SK-N-SH (cell line): Measurements from ENCODE around the gene AGAP1. TPM values are rescaled to one million over a fixed set of nuclear protein-coding genes. Genes with fewer than 3 reads are reported as not detected.

Experiments used
- CTCF ChIA-PET: fragments of 300-600, 350-600 bp; formaldehyde crosslinking; extraction: SDS; loops from one replicate; lab custom pipeline; 2021; lab: Yijun Ruan, JAX
- POLR2A ChIA-PET: fragments of 350-600 bp; sonication (Branson Sonifier 250); formaldehyde crosslinking; extraction: SDS; loops from one replicate; lab custom pipeline; 2020; ENCODE audit warnings: antibody characterized with exemption, inconsistent platforms; lab: Yijun Ruan, JAX
- DNase-seq: peaks from one replicate; pipeline ENCODE4 v3.0.0; 2012
- H2AFZ ChIP-seq: fragments of 200-600 bp; sonication (generic); 2 replicates; pipeline ENCODE4 v1.8.1; 2016; ENCODE audit warnings: antibody characterized with exemption, mild to moderate bottlenecking, low read depth
- H3F3A ChIP-seq: fragments of 200-600 bp; sonication (generic); replicated peaks from 2 replicates; pipeline ENCODE3; 2016; ENCODE audit warnings: antibody characterized with exemption, mild to moderate bottlenecking; ENCODE audit not compliant: insufficient read depth
- H3K27ac ChIP-seq, 2 experiments: fragments of 200-500 bp in 1 of 2; fragments of 200-600 bp in 1 of 2; sonication (Bioruptor generic) in 1 of 2; sonication (generic), shearing (Covaris generic) in 1 of 2; 2 replicates each; pipeline versions ENCODE4 v1.5.1 to v1.6.1; 2014 to 2016; ENCODE audit warnings: low read depth in 2 of 2, inconsistent platforms in 1 of 2, low read length in 1 of 2, mild to moderate bottlenecking in 1 of 2, mixed read lengths in 1 of 2
- H3K27me3 ChIP-seq: fragments of 200-600 bp; sonication (generic), shearing (Covaris generic); 2 replicates; pipeline ENCODE4 v1.6.1; 2016; ENCODE audit warnings: mixed run types; ENCODE audit not compliant: insufficient read depth
- H3K36me3 ChIP-seq, 2 experiments: fragments of 200-500 bp in 1 of 2; fragments of 200-600 bp in 1 of 2; sonication (Bioruptor generic) in 1 of 2; sonication (generic) in 1 of 2; replicated peaks in 1 of 2; 2 replicates each; pipeline versions ENCODE3 to v1.5.1; 2014 to 2016; ENCODE audit warnings: low read length in 1 of 2, mild to moderate bottlenecking in 1 of 2; ENCODE audit not compliant: insufficient read depth in 2 of 2, control insufficient read depth in 1 of 2
- H3K4me1 ChIP-seq, 2 experiments: fragments of 200-500 bp in 1 of 2; fragments of 200-600 bp in 1 of 2; sonication (Bioruptor generic) in 1 of 2; sonication (generic), shearing (Covaris generic) in 1 of 2; 2 replicates each; pipeline versions ENCODE4 v1.5.1 to v1.6.1; 2014 to 2016; ENCODE audit warnings: low read depth in 1 of 2, low read length in 1 of 2, mixed run types in 1 of 2; ENCODE audit not compliant: insufficient read depth in 2 of 2, control insufficient read depth in 1 of 2
- H3K4me2 ChIP-seq: fragments of 200-600 bp; sonication (generic), shearing (Covaris generic); 2 replicates; pipeline ENCODE4 v1.6.1; 2017; ENCODE audit warnings: mixed run types
- H3K4me3 ChIP-seq, 2 experiments: fragments of 200-500 bp in 1 of 2; fragments of 200-600 bp in 1 of 2; sonication (Bioruptor generic) in 1 of 2; sonication (generic), shearing (Covaris generic) in 1 of 2; 2 replicates each; pipeline versions ENCODE4 v1.5.1 to v1.8.1; 2014 to 2016; ENCODE audit warnings: low read depth in 2 of 2, inconsistent platforms in 1 of 2, low read length in 1 of 2, mild to moderate bottlenecking in 1 of 2, mixed read lengths in 1 of 2, moderate library complexity in 1 of 2
- H3K79me2 ChIP-seq: fragments of 200-600 bp; sonication (generic); 2 replicates; pipeline ENCODE4 v1.8.1; 2017; ENCODE audit warnings: mild to moderate bottlenecking; ENCODE audit not compliant: insufficient read depth
- H3K9ac ChIP-seq: fragments of 200-600 bp; sonication (generic); 2 replicates; pipeline ENCODE4 v1.6.1; 2017; ENCODE audit warnings: mixed run types
- H3K9me2 ChIP-seq: fragments of 200-600 bp; sonication (generic); 2 replicates; pipeline ENCODE4 v1.6.1; 2017; ENCODE audit warnings: mixed run types
- H3K9me3 ChIP-seq: fragments of 200-600 bp; sonication (generic); 2 replicates; pipeline ENCODE4 v1.6.1; 2017; ENCODE audit warnings: mixed run types, mild to moderate bottlenecking, moderate library complexity
- H4K20me1 ChIP-seq: fragments of 200-600 bp; sonication (generic); 2 replicates; pipeline ENCODE4 v1.6.1; 2017; ENCODE audit warnings: mild to moderate bottlenecking, mixed run types; ENCODE audit not compliant: insufficient read depth
- CHD2 ChIP-seq: fragments of 150-350 bp; IDR thresholded peaks from 2 replicates; pipeline ENCODE4 v1.6.1; 2018; ENCODE audit warnings: low read length; ENCODE audit not compliant: partially characterized antibody
- FOSL2 ChIP-seq: IDR thresholded peaks from 2 replicates; pipeline ENCODE4 v1.4.0; 2012; ENCODE audit warnings: low read depth, mild to moderate bottlenecking, moderate library complexity, borderline replicate concordance
- FOXM1 ChIP-seq: IDR thresholded peaks from 2 replicates; pipeline ENCODE4 v1.4.0; 2012; ENCODE audit warnings: low read depth, mild to moderate bottlenecking
- JUND ChIP-seq: IDR thresholded peaks from 2 replicates; pipeline ENCODE4 v1.4.0; 2012
- NFIC ChIP-seq: IDR thresholded peaks from 2 replicates; pipeline ENCODE4 v1.4.0; 2012; ENCODE audit warnings: borderline replicate concordance
- RCOR1 ChIP-seq: fragments of 150-350 bp; IDR thresholded peaks from 2 replicates; pipeline ENCODE4 v1.6.1; 2017; ENCODE audit warnings: antibody characterized with exemption, low read length
- RXRA ChIP-seq: IDR thresholded peaks from 2 replicates; pipeline ENCODE4 v1.4.0; 2012; ENCODE audit warnings: low read depth, mild to moderate bottlenecking, borderline replicate concordance
- TCF12 ChIP-seq: IDR thresholded peaks from 2 replicates; pipeline ENCODE4 v1.4.0; 2012
- WGBS: methylation state at CpG from one replicate; pipeline ENCODE4 v1.1.6; 2017; ENCODE audit warnings: low lambda C conversion rate; 5-methylcytosine and 5-hydroxymethylcytosine counted together
- polyA plus RNA-seq, 3 experiments: library from polyadenylated mRNA; depleted of rRNA; stranded (reverse); fragments of >200 nt; gene quantifications; 2 replicates each; pipeline ENCODE4 v1.2.3, GENCODE V29; 2012
- TF ChIP-seq, protein P1 (sequence below): IDR thresholded peaks from 2 replicates; pipeline ENCODE4 v1.4.0; 2012; ENCODE audit warnings: low read depth, borderline replicate concordance
- TF ChIP-seq, protein P2 (sequence below): IDR thresholded peaks from 2 replicates; pipeline ENCODE4; 2012
- TF ChIP-seq, protein P3 (sequence below): fragments of 150-350 bp; IDR thresholded peaks from 2 replicates; pipeline ENCODE4 v1.6.1; 2017; ENCODE audit warnings: antibody characterized with exemption, low read length, low read depth, borderline replicate concordance
- TF ChIP-seq, protein P4 (sequence below): fragments of 150-350 bp; IDR thresholded peaks from 2 replicates; pipeline ENCODE4 v1.6.1; 2016; ENCODE audit warnings: mild to moderate bottlenecking, low read depth, low read length
- TF ChIP-seq, protein P5 (sequence below): IDR thresholded peaks from 2 replicates; pipeline ENCODE4 v1.4.0; 2012; ENCODE audit warnings: low read depth, borderline replicate concordance

Gene AGAP1
- polyA plus RNA-seq, 1 of the 3 experiments (the other 2 are of a cell fraction), result 8.8 TPM

DNA sequence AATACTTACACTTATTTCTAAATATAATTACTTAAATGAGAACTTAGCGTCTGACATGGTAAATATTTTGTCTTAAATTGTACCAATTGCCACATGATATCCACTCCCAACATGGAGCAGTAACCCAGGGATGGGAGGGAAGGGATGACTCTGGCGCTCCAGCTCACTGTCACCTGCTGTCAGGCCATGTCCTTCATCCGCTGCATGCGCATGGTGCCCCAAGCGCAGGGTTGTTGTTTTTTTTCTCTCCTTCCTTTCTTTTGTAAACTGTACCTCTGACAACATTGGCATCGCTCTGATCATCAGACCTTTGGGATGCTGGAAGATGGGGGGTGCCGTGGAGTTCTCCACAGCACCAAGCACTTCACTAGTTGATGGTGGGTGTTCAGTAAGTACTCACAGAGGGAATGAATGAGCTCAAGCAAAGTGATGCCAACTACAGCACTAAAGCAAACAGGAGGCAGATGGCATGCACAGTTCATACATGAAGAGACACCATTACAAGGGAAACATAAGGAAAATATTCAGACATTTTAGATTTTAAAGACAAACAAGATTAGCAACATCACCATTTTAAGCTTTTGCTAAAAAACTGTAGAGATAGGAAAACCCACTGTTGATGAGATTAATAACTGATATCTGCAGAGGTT is 426.5 kb downstream of the AGAP1 start:
- H2AFZ ChIP-seq, result no peak overlapping the region

More for the DNA sequence above, 426.5 kb downstream of the AGAP1 start:
- Histone ChIP-seq H4K20me1 (no peaks in the 10 kb centered on the region), H3K9me2 (no peaks in the 10 kb centered on the region), H3K9ac (no peak overlapping the region), H3K27ac (no peak overlapping the region), H3K4me1 (no peaks in the 10 kb centered on the region), H3K4me2 (no peak overlapping the region), H3K9me3 (no peaks in the 10 kb centered on the region), H3K36me3 (no peaks in the 10 kb centered on the region), H3K27me3 (no peaks in the 10 kb centered on the region), H3F3A (no peaks in the 10 kb centered on the region), H3K79me2 (no peaks in the 10 kb centered on the region), H3K4me3 (no peak overlapping the region)
- TF ChIP-seq, protein P1, sequence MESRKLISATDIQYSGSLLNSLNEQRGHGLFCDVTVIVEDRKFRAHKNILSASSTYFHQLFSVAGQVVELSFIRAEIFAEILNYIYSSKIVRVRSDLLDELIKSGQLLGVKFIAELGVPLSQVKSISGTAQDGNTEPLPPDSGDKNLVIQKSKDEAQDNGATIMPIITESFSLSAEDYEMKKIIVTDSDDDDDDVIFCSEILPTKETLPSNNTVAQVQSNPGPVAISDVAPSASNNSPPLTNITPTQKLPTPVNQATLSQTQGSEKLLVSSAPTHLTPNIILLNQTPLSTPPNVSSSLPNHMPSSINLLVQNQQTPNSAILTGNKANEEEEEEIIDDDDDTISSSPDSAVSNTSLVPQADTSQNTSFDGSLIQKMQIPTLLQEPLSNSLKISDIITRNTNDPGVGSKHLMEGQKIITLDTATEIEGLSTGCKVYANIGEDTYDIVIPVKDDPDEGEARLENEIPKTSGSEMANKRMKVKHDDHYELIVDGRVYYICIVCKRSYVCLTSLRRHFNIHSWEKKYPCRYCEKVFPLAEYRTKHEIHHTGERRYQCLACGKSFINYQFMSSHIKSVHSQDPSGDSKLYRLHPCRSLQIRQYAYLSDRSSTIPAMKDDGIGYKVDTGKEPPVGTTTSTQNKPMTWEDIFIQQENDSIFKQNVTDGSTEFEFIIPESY, result no peak
- TF ChIP-seq CHD2, result no peak
- TF ChIP-seq RXRA, result no peak
- no peak for TF ChIP-seq FOSL2
- TF ChIP-seq, protein P2, sequence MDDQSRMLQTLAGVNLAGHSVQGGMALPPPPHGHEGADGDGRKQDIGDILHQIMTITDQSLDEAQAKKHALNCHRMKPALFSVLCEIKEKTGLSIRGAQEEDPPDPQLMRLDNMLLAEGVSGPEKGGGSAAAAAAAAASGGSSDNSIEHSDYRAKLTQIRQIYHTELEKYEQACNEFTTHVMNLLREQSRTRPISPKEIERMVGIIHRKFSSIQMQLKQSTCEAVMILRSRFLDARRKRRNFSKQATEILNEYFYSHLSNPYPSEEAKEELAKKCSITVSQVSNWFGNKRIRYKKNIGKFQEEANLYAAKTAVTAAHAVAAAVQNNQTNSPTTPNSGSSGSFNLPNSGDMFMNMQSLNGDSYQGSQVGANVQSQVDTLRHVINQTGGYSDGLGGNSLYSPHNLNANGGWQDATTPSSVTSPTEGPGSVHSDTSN, result no peak
- TF ChIP-seq FOXM1, result no peak
- no peak for TF ChIP-seq NFIC
- TF ChIP-seq TCF12, result no peak
- TF ChIP-seq, protein P3, sequence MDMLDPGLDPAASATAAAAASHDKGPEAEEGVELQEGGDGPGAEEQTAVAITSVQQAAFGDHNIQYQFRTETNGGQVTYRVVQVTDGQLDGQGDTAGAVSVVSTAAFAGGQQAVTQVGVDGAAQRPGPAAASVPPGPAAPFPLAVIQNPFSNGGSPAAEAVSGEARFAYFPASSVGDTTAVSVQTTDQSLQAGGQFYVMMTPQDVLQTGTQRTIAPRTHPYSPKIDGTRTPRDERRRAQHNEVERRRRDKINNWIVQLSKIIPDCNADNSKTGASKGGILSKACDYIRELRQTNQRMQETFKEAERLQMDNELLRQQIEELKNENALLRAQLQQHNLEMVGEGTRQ, result no peak
- TF ChIP-seq, protein P4, sequence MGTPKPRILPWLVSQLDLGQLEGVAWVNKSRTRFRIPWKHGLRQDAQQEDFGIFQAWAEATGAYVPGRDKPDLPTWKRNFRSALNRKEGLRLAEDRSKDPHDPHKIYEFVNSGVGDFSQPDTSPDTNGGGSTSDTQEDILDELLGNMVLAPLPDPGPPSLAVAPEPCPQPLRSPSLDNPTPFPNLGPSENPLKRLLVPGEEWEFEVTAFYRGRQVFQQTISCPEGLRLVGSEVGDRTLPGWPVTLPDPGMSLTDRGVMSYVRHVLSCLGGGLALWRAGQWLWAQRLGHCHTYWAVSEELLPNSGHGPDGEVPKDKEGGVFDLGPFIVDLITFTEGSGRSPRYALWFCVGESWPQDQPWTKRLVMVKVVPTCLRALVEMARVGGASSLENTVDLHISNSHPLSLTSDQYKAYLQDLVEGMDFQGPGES, result no peak
- TF ChIP-seq RCOR1, result no peak
- TF ChIP-seq, protein P5, sequence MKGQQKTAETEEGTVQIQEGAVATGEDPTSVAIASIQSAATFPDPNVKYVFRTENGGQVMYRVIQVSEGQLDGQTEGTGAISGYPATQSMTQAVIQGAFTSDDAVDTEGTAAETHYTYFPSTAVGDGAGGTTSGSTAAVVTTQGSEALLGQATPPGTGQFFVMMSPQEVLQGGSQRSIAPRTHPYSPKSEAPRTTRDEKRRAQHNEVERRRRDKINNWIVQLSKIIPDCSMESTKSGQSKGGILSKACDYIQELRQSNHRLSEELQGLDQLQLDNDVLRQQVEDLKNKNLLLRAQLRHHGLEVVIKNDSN, result no peak
- no peak for TF ChIP-seq JUND
- 97% methylated on average over 7 of the region's 7 CpGs for WGBS
- DNase-seq, result no peak
- ChIA-PET POLR2A (no interaction called here), CTCF (interaction anchor here (0.6 kb wide), 1 partner anchor 1988 kb away, joined by 3 read pairs; no protein-coding TSS in a partner anchor)
